Inflammatory macrophage treated with lipopolysaccharide for 4 hours (primary cell): ENCODE results near the gene TUBB6.

Source experiments
- DNase-seq: peaks from one replicate; pipeline ENCODE4 v3.0.0-alpha.2; 2020

The TUBB6 gene

GRCh38 chr18:12315911-12316310, 7.9 kb downstream of the TUBB6 start:
- DNase-seq: no peak

- peak; percentile 25 for DNase-seq
Measured at GRCh38 chr18:12317664-12318333, 9.8 kb downstream of the TUBB6 start.

- DNase-seq: no peak
Measured at GRCh38 chr18:12318334-12318697, 10.3 kb downstream of the TUBB6 start.

- no peak for DNase-seq
Measured at GRCh38 chr18:12318857-12319256, 10.8 kb downstream of the TUBB6 start.

GRCh38 chr18:12321333-12321732, 13.3 kb downstream of the TUBB6 start:
- DNase-seq: no peak

- DNase-seq: no peak
Measured at GRCh38 chr18:12324991-12325725, 17.1 kb downstream of the TUBB6 start.

- DNase-seq: no peak
Measured at GRCh38 chr18:12325726-12326245, 17.7 kb downstream of the TUBB6 start.

- DNase-seq: no peak
Measured at GRCh38 chr18:12326711-12327460, 18.8 kb downstream of the TUBB6 start.

GRCh38 chr18:12327510-12328178, 19.6 kb downstream of the TUBB6 start:
- DNase-seq: peak; percentile 74

GRCh38 chr18:12328179-12328823, 20.3 kb downstream of the TUBB6 start:
- no peak for DNase-seq

- no peak for DNase-seq
Measured at GRCh38 chr18:12329125-12329698, 21.2 kb downstream of the TUBB6 start.

GRCh38 chr18:12330766-12331165, 22.7 kb downstream of the TUBB6 start:
- no peak for DNase-seq

- DNase-seq: no peak
Measured at GRCh38 chr18:12333506-12334290, 25.7 kb downstream of the TUBB6 start.

- no peak for DNase-seq
Measured at GRCh38 chr18:12334366-12334808, 26.3 kb downstream of the TUBB6 start.

GRCh38 chr18:12334863-12335262, 26.8 kb downstream of the TUBB6 start:
- DNase-seq: no peak

GRCh38 chr18:12335503-12335902, 27.5 kb downstream of the TUBB6 start:
- no peak for DNase-seq

GRCh38 chr18:12336171-12336613, 28.2 kb downstream of the TUBB6 start:
- no peak for DNase-seq

- no peak for DNase-seq
Measured at GRCh38 chr18:12336887-12337286, 28.8 kb downstream of the TUBB6 start.

- no peak for DNase-seq
Measured at GRCh38 chr18:12338382-12338781, 30.3 kb downstream of the TUBB6 start.

GRCh38 chr18:12340945-12341660, 33.1 kb downstream of the TUBB6 start:
- no peak for DNase-seq
